OCI-LY3 (cell line): ENCODE data around the gene MOSPD3.

Experiments used
- H2AFZ ChIP-seq: fragments of 200-600, 300-600 bp; shearing (Covaris generic); 2 replicates; pipeline ENCODE4 v1.6.0; 2014; ENCODE audit warnings: antibody characterized with exemption, low read depth, low read length
- H3K27ac ChIP-seq: fragments of 200-600, 300-600 bp; sonication (generic); 2 replicates; pipeline ENCODE4 v1.5.1; 2014; ENCODE audit warnings: mild to moderate bottlenecking, low read length, moderate library complexity, mixed read lengths
- H3K27me3 ChIP-seq: fragments of 200-600, 300-600 bp; sonication (generic); 2 replicates; pipeline ENCODE4 v1.6.1; 2014; ENCODE audit warnings: low read depth, low read length, mixed read lengths
- H3K36me3 ChIP-seq: fragments of 200-600, 300-600 bp; sonication (generic); replicated peaks from 2 replicates; pipeline ENCODE3; 2014; ENCODE audit warnings: low read depth, low read length, mixed read lengths
- H3K4me1 ChIP-seq: fragments of 300-600, 200-600 bp; sonication (generic); 2 replicates; pipeline ENCODE4 v1.6.1; 2014; ENCODE audit warnings: low read length, mixed read lengths
- H3K4me2 ChIP-seq: fragments of 200-600, 300-600 bp; sonication (generic); 2 replicates; pipeline ENCODE4 v1.6.1; 2014; ENCODE audit warnings: low read length, mixed read lengths
- H3K4me3 ChIP-seq: fragments of 300-600, 200-600 bp; sonication (generic); 2 replicates; pipeline ENCODE4 v1.5.1; 2014; ENCODE audit warnings: antibody characterized with exemption, mild to moderate bottlenecking, low read length, moderate library complexity
- H3K79me2 ChIP-seq: fragments of 300-600, 200-600 bp; shearing (Covaris generic); 2 replicates; pipeline ENCODE4 v1.6.1; 2014; ENCODE audit warnings: mild to moderate bottlenecking, low read length, mixed read lengths
- H3K9ac ChIP-seq: fragments of 300-600, 200-600 bp; shearing (Covaris generic); 2 replicates; pipeline ENCODE4 v1.6.0; 2014; ENCODE audit warnings: mild to moderate bottlenecking, low read length, moderate library complexity
- H3K9me3 ChIP-seq: fragments of 200-600, 300-600 bp; shearing (Covaris generic); 2 replicates; pipeline ENCODE4 v1.6.1; 2014; ENCODE audit warnings: low read length, mixed read lengths; ENCODE audit not compliant: insufficient read depth
- H4K20me1 ChIP-seq: fragments of 200-600, 300-600 bp; sonication (generic); 2 replicates; pipeline ENCODE4 v1.6.1; 2016; ENCODE audit warnings: low read length, mixed read lengths; ENCODE audit not compliant: insufficient read depth
- CTCF ChIP-seq: fragments of 200-600, 300-600 bp; sonication (generic); IDR thresholded peaks from 2 replicates; pipeline ENCODE4 v1.5.1; 2014; ENCODE audit warnings: antibody characterized with exemption, low read length, low read depth
- EZH2phosphoT487 ChIP-seq: fragments of 200-600 bp; shearing (Covaris generic); IDR thresholded peaks from 2 replicates; pipeline ENCODE4 v1.6.1; 2018; ENCODE audit warnings: antibody characterized with exemption, mixed run types, low read depth

Gene MOSPD3

GRCh38 chr7:100612730-100613390, 520 bp downstream of the MOSPD3 start:
- Histone ChIP-seq H3K79me2 (no peaks in the 10 kb centered on the region), H4K20me1 (no peaks in the 10 kb centered on the region), H3K36me3 (no peaks in the 10 kb centered on the region), H3K4me3 (peak overlapping the region; percentile 84), H3K4me1 (peaks cover 9% of the 10 kb centered on the region; the same call in 1 of the 2 replicates), H2AFZ (no peak overlapping the region), H3K9ac (peak overlapping the region; percentile 65), H3K9me3 (no peaks in the 10 kb centered on the region), H3K4me2 (peak overlapping the region; percentile 92), H3K27ac (no peak overlapping the region), H3K27me3 (no peaks in the 10 kb centered on the region)
- TF ChIP-seq CTCF: peak; percentile 26
- TF ChIP-seq EZH2phosphoT487: no peak

GRCh38 chr7:100613412-100614175, 1.3 kb downstream of the MOSPD3 start:
- no peak overlapping the region for H3K9ac ChIP-seq
- no peaks in the 10 kb centered on the region for H3K27me3 ChIP-seq
- H3K79me2 ChIP-seq: no peaks in the 10 kb centered on the region
- H3K36me3 ChIP-seq: no peaks in the 10 kb centered on the region
- no peaks in the 10 kb centered on the region for H3K9me3 ChIP-seq
- H3K27ac ChIP-seq: no peak overlapping the region
- no peak for TF ChIP-seq CTCF
- no peak for TF ChIP-seq EZH2phosphoT487
- no peaks in the 10 kb centered on the region for H4K20me1 ChIP-seq
- no peak overlapping the region for H2AFZ ChIP-seq
- H3K4me2 ChIP-seq: peak overlapping the region; percentile 92
- peaks cover 9% of the 10 kb centered on the region; the same call in 1 of the 2 replicates for H3K4me1 ChIP-seq
- peak overlapping the region; percentile 84 for H3K4me3 ChIP-seq

- Histone ChIP-seq H3K27me3 (no peaks in the 10 kb centered on the region), H3K4me2 (no peak overlapping the region)
Observed at GRCh38 chr7:100614308-100614861, 2.0 kb downstream of the MOSPD3 start.

More at GRCh38 chr7:100614308-100614861, 2.0 kb downstream of the MOSPD3 start:
- Histone ChIP-seq H3K27ac (no peak overlapping the region), H3K9ac (no peak overlapping the region), H3K36me3 (no peaks in the 10 kb centered on the region), H4K20me1 (no peaks in the 10 kb centered on the region), H2AFZ (no peak overlapping the region), H3K9me3 (no peaks in the 10 kb centered on the region), H3K4me3 (no peak overlapping the region), H3K79me2 (no peaks in the 10 kb centered on the region), H3K4me1 (peaks cover 9% of the 10 kb centered on the region; the same call in 1 of the 2 replicates)
- TF ChIP-seq EZH2phosphoT487 (no peak), CTCF (no peak)
